GM20000 (cell line): Measurements from ENCODE around the gene FAAH2.

ENCODE experiments used
- DNase-seq: peaks from one replicate; pipeline ENCODE4 v3.0.0; 2012; ENCODE audit warnings: low spot score
- TF ChIP-seq, protein P1 (sequence below): IDR thresholded peaks from 2 replicates; pipeline ENCODE4 v1.5.1; 2012; ENCODE audit warnings: mild to moderate bottlenecking, control low read depth; ENCODE audit errors: extremely low read depth, missing control alignments

FAAH2 gene, protein sequence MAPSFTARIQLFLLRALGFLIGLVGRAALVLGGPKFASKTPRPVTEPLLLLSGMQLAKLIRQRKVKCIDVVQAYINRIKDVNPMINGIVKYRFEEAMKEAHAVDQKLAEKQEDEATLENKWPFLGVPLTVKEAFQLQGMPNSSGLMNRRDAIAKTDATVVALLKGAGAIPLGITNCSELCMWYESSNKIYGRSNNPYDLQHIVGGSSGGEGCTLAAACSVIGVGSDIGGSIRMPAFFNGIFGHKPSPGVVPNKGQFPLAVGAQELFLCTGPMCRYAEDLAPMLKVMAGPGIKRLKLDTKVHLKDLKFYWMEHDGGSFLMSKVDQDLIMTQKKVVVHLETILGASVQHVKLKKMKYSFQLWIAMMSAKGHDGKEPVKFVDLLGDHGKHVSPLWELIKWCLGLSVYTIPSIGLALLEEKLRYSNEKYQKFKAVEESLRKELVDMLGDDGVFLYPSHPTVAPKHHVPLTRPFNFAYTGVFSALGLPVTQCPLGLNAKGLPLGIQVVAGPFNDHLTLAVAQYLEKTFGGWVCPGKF

GRCh38 chrX:57286507-57287251 is at the start of gene FAAH2:
FAAH2 (plus strand) TSS chrX:57286706; CDS start chrX:57286826, 120 bp downstream.
- TF ChIP-seq, protein P1, sequence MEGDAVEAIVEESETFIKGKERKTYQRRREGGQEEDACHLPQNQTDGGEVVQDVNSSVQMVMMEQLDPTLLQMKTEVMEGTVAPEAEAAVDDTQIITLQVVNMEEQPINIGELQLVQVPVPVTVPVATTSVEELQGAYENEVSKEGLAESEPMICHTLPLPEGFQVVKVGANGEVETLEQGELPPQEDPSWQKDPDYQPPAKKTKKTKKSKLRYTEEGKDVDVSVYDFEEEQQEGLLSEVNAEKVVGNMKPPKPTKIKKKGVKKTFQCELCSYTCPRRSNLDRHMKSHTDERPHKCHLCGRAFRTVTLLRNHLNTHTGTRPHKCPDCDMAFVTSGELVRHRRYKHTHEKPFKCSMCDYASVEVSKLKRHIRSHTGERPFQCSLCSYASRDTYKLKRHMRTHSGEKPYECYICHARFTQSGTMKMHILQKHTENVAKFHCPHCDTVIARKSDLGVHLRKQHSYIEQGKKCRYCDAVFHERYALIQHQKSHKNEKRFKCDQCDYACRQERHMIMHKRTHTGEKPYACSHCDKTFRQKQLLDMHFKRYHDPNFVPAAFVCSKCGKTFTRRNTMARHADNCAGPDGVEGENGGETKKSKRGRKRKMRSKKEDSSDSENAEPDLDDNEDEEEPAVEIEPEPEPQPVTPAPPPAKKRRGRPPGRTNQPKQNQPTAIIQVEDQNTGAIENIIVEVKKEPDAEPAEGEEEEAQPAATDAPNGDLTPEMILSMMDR = no peak
- DNase-seq = peak; percentile 19

GRCh38 chrX:57241967-57242366 is 44.5 kb upstream of the FAAH2 start:
- no peak for DNase-seq
- TF ChIP-seq, protein P1 = no peak

- TF ChIP-seq, protein P1 = no peak
- DNase-seq = no peak
These were observed 34.5 kb upstream of the FAAH2 start for GRCh38 chrX:57251965-57252364.

DNA sequence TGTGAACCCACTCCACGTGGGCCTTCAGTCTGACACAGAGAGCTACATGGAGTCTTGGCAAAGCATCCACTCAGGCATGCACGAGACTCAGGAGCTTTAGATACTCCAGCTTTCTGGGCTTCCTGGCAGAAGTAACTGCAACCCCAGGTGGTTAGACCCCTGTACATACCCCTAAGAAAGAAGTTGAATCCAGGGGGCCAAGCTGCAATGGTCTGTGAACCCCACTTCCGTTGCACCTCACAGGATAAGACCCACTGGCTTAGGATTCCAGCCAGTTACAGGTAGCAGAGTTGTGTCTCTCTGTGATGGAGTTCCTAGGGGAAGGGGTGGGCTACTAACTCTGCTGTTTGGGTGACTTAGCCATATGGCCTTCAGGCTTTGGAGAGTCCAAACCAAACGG is 21.4 kb upstream of the FAAH2 start:
- TF ChIP-seq, protein P1 = no peak
- DNase-seq = no peak

DNA sequence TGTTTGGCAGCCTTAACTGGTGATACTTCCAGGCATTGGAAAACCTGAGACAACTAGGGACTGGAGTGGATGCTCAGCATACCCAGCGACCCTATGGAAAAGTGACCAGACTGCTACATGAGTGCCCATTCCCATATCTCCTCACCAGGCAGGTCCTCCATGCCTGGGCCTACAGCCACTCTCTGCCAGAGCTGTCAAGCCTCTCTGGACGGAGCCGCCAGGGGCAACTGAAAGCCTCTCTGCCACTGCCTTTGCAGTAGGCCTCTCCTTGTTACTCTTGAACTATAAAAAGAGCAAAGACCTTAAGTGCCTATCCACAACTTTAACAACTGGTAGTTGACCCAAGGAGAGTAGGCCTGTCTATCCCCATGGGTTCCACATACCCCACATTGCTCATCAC is 20.2 kb upstream of the FAAH2 start:
- TF ChIP-seq, protein P1 = no peak
- no peak for DNase-seq

- TF ChIP-seq, protein P1 = no peak
- no peak for DNase-seq
These were observed 19.6 kb upstream of the FAAH2 start for GRCh38 chrX:57266871-57267270.

- TF ChIP-seq, protein P1 = no peak
- DNase-seq = no peak
These were observed 19.2 kb upstream of the FAAH2 start for GRCh38 chrX:57267308-57267707.
